ENCODE results near the gene FADD.

The FADD gene

DNA sequence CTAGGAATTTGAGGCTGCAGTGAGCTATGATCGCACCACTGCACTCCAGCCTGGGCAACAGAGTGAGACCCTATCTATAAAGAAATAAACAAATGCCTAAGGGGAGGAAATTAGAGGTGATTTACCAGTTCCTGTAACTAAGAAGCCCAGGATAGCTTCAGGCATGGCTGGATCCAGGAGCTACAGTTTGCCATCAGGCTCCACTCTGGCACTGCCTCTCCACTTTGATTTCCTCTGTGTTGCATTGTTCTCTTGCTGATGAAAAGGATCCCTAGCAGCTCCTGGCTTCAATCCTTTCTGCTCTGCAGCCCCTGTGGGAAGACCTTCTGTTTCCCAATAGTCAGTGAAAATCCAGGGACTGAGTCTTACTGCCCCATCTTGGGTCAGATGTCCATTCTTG is 20.1 kb upstream of the FADD start:
- Histone ChIP-seq H3K36me3 (ENCODE audit: control insufficient read depth, insufficient read depth, low read length) (no peaks in the 10 kb centered on the region), H3K27me3 (replicated peaks; ENCODE audit: control insufficient read depth, insufficient read depth, low read length) (peaks cover 4% of the 10 kb centered on the region)

DNA sequence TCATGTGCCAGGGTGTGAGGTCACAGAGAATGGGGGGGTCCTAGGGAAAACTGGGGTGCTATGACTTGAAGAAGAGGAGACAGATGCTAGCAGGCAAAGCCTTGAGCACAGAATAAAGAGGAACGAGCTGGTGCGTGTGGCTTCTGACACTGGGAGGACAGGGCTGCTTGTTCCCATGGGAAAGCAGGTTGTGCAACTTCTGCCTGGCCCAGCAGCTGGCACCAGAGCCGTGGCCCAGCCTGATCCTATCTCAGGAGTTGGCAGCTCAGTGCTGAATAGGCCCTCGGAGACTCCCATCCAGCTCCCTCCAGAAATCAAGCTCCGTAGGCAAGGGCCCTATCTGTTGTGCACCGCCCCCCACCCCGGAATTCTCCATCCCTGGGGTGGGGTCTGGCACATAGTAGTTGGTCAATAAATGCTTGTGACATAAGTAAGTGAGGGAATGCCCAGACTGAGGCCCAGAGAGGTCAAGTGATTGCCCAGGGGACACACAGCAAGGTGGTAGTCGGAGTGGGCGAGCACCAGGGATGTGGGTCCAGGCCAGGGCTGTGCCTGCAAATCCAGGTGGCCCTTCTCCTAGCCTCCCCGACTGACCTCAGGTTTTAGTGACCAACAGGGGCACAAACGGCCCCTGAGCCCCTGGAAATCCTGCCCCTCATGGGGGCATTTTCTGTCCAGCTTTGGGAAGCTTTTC is 19.5 kb upstream of the FADD start:
- Histone ChIP-seq H3K4me3 (replicated peaks; ENCODE audit: low read depth, low read length) (no peak overlapping the region), H3K36me3 (ENCODE audit: control insufficient read depth, insufficient read depth, low read length) (no peaks in the 10 kb centered on the region), H3K27me3 (replicated peaks; ENCODE audit: control insufficient read depth, insufficient read depth, low read length) (peaks cover 4% of the 10 kb centered on the region)
- DNase-seq (ENCODE audit: extremely low read depth, insufficient read length), result no peak
- TF ChIP-seq, protein P1, sequence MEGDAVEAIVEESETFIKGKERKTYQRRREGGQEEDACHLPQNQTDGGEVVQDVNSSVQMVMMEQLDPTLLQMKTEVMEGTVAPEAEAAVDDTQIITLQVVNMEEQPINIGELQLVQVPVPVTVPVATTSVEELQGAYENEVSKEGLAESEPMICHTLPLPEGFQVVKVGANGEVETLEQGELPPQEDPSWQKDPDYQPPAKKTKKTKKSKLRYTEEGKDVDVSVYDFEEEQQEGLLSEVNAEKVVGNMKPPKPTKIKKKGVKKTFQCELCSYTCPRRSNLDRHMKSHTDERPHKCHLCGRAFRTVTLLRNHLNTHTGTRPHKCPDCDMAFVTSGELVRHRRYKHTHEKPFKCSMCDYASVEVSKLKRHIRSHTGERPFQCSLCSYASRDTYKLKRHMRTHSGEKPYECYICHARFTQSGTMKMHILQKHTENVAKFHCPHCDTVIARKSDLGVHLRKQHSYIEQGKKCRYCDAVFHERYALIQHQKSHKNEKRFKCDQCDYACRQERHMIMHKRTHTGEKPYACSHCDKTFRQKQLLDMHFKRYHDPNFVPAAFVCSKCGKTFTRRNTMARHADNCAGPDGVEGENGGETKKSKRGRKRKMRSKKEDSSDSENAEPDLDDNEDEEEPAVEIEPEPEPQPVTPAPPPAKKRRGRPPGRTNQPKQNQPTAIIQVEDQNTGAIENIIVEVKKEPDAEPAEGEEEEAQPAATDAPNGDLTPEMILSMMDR (IDR thresholded peaks at IDR 0.05; ENCODE audit: insufficient read depth, low read length, poor library complexity, severe bottlenecking), result no peak

More for the DNA sequence above, 20.1 kb upstream of the FADD start:
- TF ChIP-seq, protein P1 (IDR thresholded peaks at IDR 0.05; ENCODE audit: insufficient read depth, low read length, poor library complexity, severe bottlenecking), result no peak
- DNase-seq (ENCODE audit: extremely low read depth, insufficient read length), result no peak
- H3K4me3 ChIP-seq (replicated peaks; ENCODE audit: low read depth, low read length), result no peak overlapping the region

DNA sequence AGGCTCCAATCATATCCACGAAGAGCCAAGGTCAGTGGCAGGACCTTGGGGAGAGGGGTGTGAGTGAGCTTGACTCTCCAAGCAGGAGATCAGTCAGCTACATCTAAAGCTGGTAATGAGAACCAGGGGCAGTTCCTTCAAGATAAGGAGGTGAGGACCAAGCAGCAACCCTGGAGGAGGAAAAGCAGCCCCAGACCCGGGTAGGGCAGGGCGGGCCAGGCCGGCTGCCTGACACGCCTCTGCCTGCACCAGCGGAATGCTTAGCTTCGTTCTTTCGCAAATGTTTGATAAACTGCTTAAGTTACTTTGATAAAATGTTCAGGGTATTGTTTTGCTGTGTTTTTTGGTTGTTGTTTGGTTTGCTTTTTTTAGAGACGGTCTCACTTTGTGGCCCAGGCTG is 18.7 kb upstream of the FADD start:
- DNase-seq (ENCODE audit: extremely low read depth, insufficient read length), result no peak
- TF ChIP-seq, protein P1 (IDR thresholded peaks at IDR 0.05; ENCODE audit: insufficient read depth, low read length, poor library complexity, severe bottlenecking), result no peak
- H3K36me3 ChIP-seq (ENCODE audit: control insufficient read depth, insufficient read depth, low read length), result no peaks in the 10 kb centered on the region
- H3K4me3 ChIP-seq (replicated peaks; ENCODE audit: low read depth, low read length), result no peak overlapping the region
- peaks cover 4% of the 10 kb centered on the region for H3K27me3 ChIP-seq (replicated peaks; ENCODE audit: control insufficient read depth, insufficient read depth, low read length)

DNA sequence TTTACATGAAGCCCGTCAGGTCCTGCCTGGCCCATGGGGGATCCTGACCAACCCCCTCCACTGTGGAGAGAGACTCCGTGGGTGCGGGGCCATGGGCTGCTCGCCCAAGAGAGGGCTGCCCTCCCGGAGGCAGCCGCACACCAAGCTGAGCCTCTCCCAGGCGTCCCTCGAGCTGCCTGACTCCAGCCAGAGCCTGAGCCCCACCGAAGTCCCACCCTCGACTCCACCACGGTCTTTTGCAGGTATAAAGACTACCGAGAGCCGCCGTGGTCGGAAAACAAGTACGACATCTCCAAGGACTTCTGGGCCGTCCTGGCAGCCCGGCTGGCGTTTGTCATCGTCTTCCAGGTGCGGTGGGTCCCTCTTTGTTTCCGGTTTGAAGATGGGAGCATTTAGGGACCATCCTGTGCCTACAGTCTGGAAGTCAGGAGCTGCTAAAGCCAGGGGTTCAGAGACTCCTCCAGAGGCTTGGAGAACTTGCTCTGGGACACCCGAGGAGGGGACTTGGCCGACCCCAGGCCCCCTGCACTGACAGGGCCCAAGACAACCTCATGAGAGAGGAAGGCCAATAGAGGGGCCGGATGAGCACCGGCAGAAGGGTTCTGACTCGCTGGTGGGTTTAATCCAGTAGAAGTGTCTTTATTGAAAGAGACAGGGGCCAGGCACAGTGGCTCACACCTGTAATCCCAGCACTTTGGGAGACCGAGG is 17.6 kb upstream of the FADD start:
- DNase-seq (ENCODE audit: extremely low read depth, insufficient read length), result no peak
- TF ChIP-seq, protein P1 (IDR thresholded peaks at IDR 0.05; ENCODE audit: insufficient read depth, low read length, poor library complexity, severe bottlenecking), result no peak
- Histone ChIP-seq H3K27me3 (replicated peaks; ENCODE audit: control insufficient read depth, insufficient read depth, low read length) (peaks cover 4% of the 10 kb centered on the region), H3K4me3 (replicated peaks; ENCODE audit: low read depth, low read length) (no peak overlapping the region), H3K36me3 (ENCODE audit: control insufficient read depth, insufficient read depth, low read length) (no peaks in the 10 kb centered on the region)

DNA sequence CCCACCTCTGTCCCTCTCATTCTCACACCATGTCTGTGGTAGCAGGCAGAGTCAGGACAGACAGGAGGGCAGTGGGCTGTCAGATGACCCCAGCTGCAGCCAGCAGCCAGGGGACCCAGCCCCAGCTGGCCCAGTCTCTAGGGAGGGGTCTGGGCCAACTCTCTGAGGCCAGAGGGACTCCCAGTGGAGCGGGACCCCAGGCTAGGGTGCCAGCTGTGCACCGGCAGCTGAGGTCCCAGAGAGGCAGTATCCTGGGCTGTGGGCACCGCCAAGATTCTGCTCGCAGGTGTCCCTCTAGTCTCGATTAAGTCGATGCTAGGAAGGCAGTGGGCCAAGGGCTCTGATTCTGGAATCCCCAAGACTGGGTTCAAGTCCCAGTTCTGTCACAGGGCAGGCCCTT is 16.7 kb upstream of the FADD start:
- no peak for DNase-seq (ENCODE audit: extremely low read depth, insufficient read length)
- H3K4me3 ChIP-seq (replicated peaks; ENCODE audit: low read depth, low read length), result no peak overlapping the region
- no peaks in the 10 kb centered on the region for H3K36me3 ChIP-seq (ENCODE audit: control insufficient read depth, insufficient read depth, low read length)
- TF ChIP-seq, protein P1 (IDR thresholded peaks at IDR 0.05; ENCODE audit: insufficient read depth, low read length, poor library complexity, severe bottlenecking), result no peak
- H3K27me3 ChIP-seq (replicated peaks; ENCODE audit: control insufficient read depth, insufficient read depth, low read length), result peaks cover 4% of the 10 kb centered on the region

All from GM06990 (cell line).